ENCODE measurements around the gene ADPRHL1.
A peak's percentile ranks its signal among the peaks of the same experiment; 100 is the strongest.
"Not testable (repeated sequence)": the region's sequence is repeated elsewhere in the genome, so short reads cannot be mapped to it uniquely, and the experiment has no call there.

ADPRHL1 gene

GRCh38 chr13:113393563-113394338, 59.5 kb downstream of the ADPRHL1 start:
- H3K9me3 ChIP-seq (ENCODE audit: low read length), result no peaks in the 10 kb centered on the region; the same call in 1 of the 2 replicates
- H4K20me1 ChIP-seq (ENCODE audit: insufficient read depth, low read length), result no peaks in the 10 kb centered on the region
- peaks cover 27% of the 10 kb centered on the region for H3K4me1 ChIP-seq (ENCODE audit: insufficient read depth, low read length, severe bottlenecking)
- peak overlapping the region; percentile 94 for H3K4me2 ChIP-seq (ENCODE audit: low read length)
- peak overlapping the region; percentile 74 for H3K9ac ChIP-seq (ENCODE audit: low read length)
- H3K9me2 ChIP-seq (ENCODE audit: low read depth, low read length), result no peaks in the 10 kb centered on the region
- H3K79me2 ChIP-seq (ENCODE audit: insufficient read depth, low read length), result no peaks in the 10 kb centered on the region
- peak overlapping the region; percentile 75 for H3K4me3 ChIP-seq (ENCODE audit: low read depth, low read length, poor library complexity, severe bottlenecking)
- H2AFZ ChIP-seq (ENCODE audit: low read length), result peak overlapping the region; percentile 63
- no peaks in the 10 kb centered on the region for H3K27me3 ChIP-seq (ENCODE audit: insufficient read depth, low read length)
- no peaks in the 10 kb centered on the region for H3K36me3 ChIP-seq (ENCODE audit: insufficient read depth, low read length)
- no peaks in the 10 kb centered on the region for H3F3A ChIP-seq (ENCODE audit: insufficient read depth, low read length)
- TF ChIP-seq CTCF (IDR thresholded peaks at IDR 0.05; ENCODE audit: low read length) (peak; percentile 78), EZH2 (IDR thresholded peaks at IDR 0.05; ENCODE audit: borderline replicate concordance, low read length) (no peak)
- no peak overlapping the region for H3K27ac ChIP-seq (ENCODE audit: low read depth, low read length, poor library complexity, severe bottlenecking)

- Histone ChIP-seq H3K4me1 (ENCODE audit: insufficient read depth, low read length, severe bottlenecking) (peaks cover 23% of the 10 kb centered on the region), H3K36me3 (ENCODE audit: insufficient read depth, low read length) (no peaks in the 10 kb centered on the region), H3K9me3 (ENCODE audit: low read length) (peaks cover 4% of the 10 kb centered on the region; the same call in 1 of the 2 replicates), H2AFZ (ENCODE audit: low read length) (no peak overlapping the region), H3K4me2 (ENCODE audit: low read length) (peak overlapping the region; percentile 94), H3F3A (ENCODE audit: insufficient read depth, low read length) (no peaks in the 10 kb centered on the region), H3K9me2 (ENCODE audit: low read depth, low read length) (no peaks in the 10 kb centered on the region), H3K4me3 (ENCODE audit: low read depth, low read length, poor library complexity, severe bottlenecking) (peak overlapping the region; percentile 75), H3K79me2 (ENCODE audit: insufficient read depth, low read length) (no peaks in the 10 kb centered on the region), H3K27me3 (ENCODE audit: insufficient read depth, low read length) (no peaks in the 10 kb centered on the region), H3K27ac (ENCODE audit: low read depth, low read length, poor library complexity, severe bottlenecking) (no peak overlapping the region), H3K9ac (ENCODE audit: low read length) (peak overlapping the region; percentile 74), H4K20me1 (ENCODE audit: insufficient read depth, low read length) (no peaks in the 10 kb centered on the region)
- no peak for TF ChIP-seq CTCF (IDR thresholded peaks at IDR 0.05; ENCODE audit: low read length)
- TF ChIP-seq EZH2 (IDR thresholded peaks at IDR 0.05; ENCODE audit: borderline replicate concordance, low read length), result no peak
Observed at GRCh38 chr13:113393226-113393562, 60.1 kb downstream of the ADPRHL1 start.

GRCh38 chr13:113390874-113391497, 62.3 kb downstream of the ADPRHL1 start:
- H3F3A ChIP-seq (ENCODE audit: insufficient read depth, low read length), result no peaks in the 10 kb centered on the region
- H3K36me3 ChIP-seq (ENCODE audit: insufficient read depth, low read length), result no peaks in the 10 kb centered on the region
- no peak overlapping the region for H3K27ac ChIP-seq (ENCODE audit: low read depth, low read length, poor library complexity, severe bottlenecking)
- no peak overlapping the region for H3K9ac ChIP-seq (ENCODE audit: low read length)
- H3K79me2 ChIP-seq (ENCODE audit: insufficient read depth, low read length), result no peaks in the 10 kb centered on the region
- no peak for TF ChIP-seq CTCF (IDR thresholded peaks at IDR 0.05; ENCODE audit: low read length)
- no peak overlapping the region for H2AFZ ChIP-seq (ENCODE audit: low read length)
- no peak overlapping the region for H3K4me2 ChIP-seq (ENCODE audit: low read length)
- H3K9me3 ChIP-seq (ENCODE audit: low read length), result peaks cover 22% of the 10 kb centered on the region
- no peak overlapping the region for H3K4me3 ChIP-seq (ENCODE audit: low read depth, low read length, poor library complexity, severe bottlenecking)
- no peaks in the 10 kb centered on the region for H4K20me1 ChIP-seq (ENCODE audit: insufficient read depth, low read length)
- H3K9me2 ChIP-seq (ENCODE audit: low read depth, low read length), result no peaks in the 10 kb centered on the region
- peaks cover 16% of the 10 kb centered on the region for H3K4me1 ChIP-seq (ENCODE audit: insufficient read depth, low read length, severe bottlenecking)
- no peaks in the 10 kb centered on the region for H3K27me3 ChIP-seq (ENCODE audit: insufficient read depth, low read length)

DNA sequence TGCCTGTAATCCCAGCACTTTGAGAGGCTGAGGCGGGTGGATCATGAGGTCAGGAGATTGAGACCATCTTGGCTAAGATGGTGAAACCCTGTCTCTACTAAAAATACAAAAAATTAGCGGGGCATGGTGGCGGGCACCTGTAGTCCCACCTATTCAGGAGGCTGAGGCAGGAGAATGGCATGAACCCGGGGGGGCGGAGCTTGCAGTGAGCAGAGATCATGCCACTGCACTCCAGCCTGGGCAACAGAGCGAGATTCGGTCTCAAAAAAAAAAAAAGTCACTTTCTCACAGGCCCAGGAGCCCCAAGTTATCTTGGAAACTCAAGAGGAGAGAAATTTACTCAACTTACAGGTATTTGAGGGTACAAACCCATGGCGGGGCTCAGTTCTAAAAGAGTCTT, 63.7 kb downstream of the ADPRHL1 start:
- peaks cover 16% of the 10 kb centered on the region for H3K4me1 ChIP-seq (ENCODE audit: insufficient read depth, low read length, severe bottlenecking)
- not testable (repeated sequence) for H3K4me3 ChIP-seq (ENCODE audit: low read depth, low read length, poor library complexity, severe bottlenecking); H3K36me3 ChIP-seq (ENCODE audit: insufficient read depth, low read length); H3K4me2 ChIP-seq (ENCODE audit: low read length); H3F3A ChIP-seq (ENCODE audit: insufficient read depth, low read length); H3K79me2 ChIP-seq (ENCODE audit: insufficient read depth, low read length); H3K9me2 ChIP-seq (ENCODE audit: low read depth, low read length); H3K27ac ChIP-seq (ENCODE audit: low read depth, low read length, poor library complexity, severe bottlenecking); H3K9ac ChIP-seq (ENCODE audit: low read length); H3K27me3 ChIP-seq (ENCODE audit: insufficient read depth, low read length); H2AFZ ChIP-seq (ENCODE audit: low read length); H4K20me1 ChIP-seq (ENCODE audit: insufficient read depth, low read length)
- H3K9me3 ChIP-seq (ENCODE audit: low read length), result peaks cover 25% of the 10 kb centered on the region
